Measurements from ENCODE around the gene GLIS1. TPM values are rescaled to one million over a fixed set of nuclear protein-coding genes. Genes with fewer than 3 reads are reported as not detected.

Gene GLIS1
- total RNA-seq, 4 donors from 2014 or later, result 0.63 to 2.4 (median 1.0) TPM

- intact Hi-C loops (cut with DNase I; ENCODE audit: low total_unique reads), result no loop called here
- TF ChIP-seq POLR2A (IDR thresholded peaks at IDR 0.05) (no peak), CTCF (IDR thresholded peaks at IDR 0.05) (no peak)
- no peak overlapping the region for H3K4me3 ChIP-seq (ENCODE audit: low read depth, poor library complexity, severe bottlenecking)
- WGBS, 2 donors, result 87 to 88% methylated on average over 8 of the region's 8 CpGs
- DNase-seq (ENCODE audit: low spot score in 2 of 2), result no peak
Observed at GRCh38 chr1:53495633-53496345, 243.2 kb downstream of the GLIS1 start.

- intact Hi-C loops (cut with DNase I; ENCODE audit: low total_unique reads), result no loop called here
- no peak for DNase-seq (ENCODE audit: low spot score in 2 of 2)
- 77 to 81% methylated on average over 3 of the region's 3 CpGs for WGBS, 2 donors
Observed at GRCh38 chr1:53490351-53490750, 248.6 kb downstream of the GLIS1 start.

GRCh38 chr1:53486395-53487026, 252.5 kb downstream of the GLIS1 start:
- TF ChIP-seq CTCF (IDR thresholded peaks at IDR 0.05) (no peak), POLR2A (IDR thresholded peaks at IDR 0.05) (no peak)
- intact Hi-C loops (cut with DNase I; ENCODE audit: low total_unique reads), result loop anchor here (5.0 to 10.0 kb wide), 2 partner anchors 108 to 196 kb away; no protein-coding TSS in a partner anchor
- DNase-seq (ENCODE audit: low spot score in 2 of 2), result no peak
- WGBS, 2 donors, result 79 to 86% methylated on average over 9 of the region's 9 CpGs
- H3K4me3 ChIP-seq (ENCODE audit: low read depth, poor library complexity, severe bottlenecking), result no peak overlapping the region

More at GRCh38 chr1:53490351-53490750, 248.6 kb downstream of the GLIS1 start:
- no peak for TF ChIP-seq POLR2A (IDR thresholded peaks at IDR 0.05)
- no peak for TF ChIP-seq CTCF (IDR thresholded peaks at IDR 0.05)
- H3K4me3 ChIP-seq (ENCODE audit: low read depth, poor library complexity, severe bottlenecking), result no peak overlapping the region

GRCh38 chr1:53485478-53486394, 253.2 kb downstream of the GLIS1 start:
- TF ChIP-seq CTCF (IDR thresholded peaks at IDR 0.05), result peak in 1 of 3 donors; percentile 38
- no peak for TF ChIP-seq POLR2A (IDR thresholded peaks at IDR 0.05)
- WGBS, 2 donors, result 22 to 28% methylated on average over 26 to 27 of the region's 27 CpGs
- intact Hi-C loops (cut with DNase I; ENCODE audit: low total_unique reads), result loop anchor here (2.0 to 10.0 kb wide), 3 partner anchors 109 to 269 kb away; no protein-coding TSS in a partner anchor
- no peak overlapping the region for H3K4me3 ChIP-seq (ENCODE audit: low read depth, poor library complexity, severe bottlenecking)
- peak; percentile 64 to 96 for DNase-seq (ENCODE audit: low spot score in 2 of 2)

GRCh38 chr1:53484705-53485477, 254.1 kb downstream of the GLIS1 start:
- DNase-seq (ENCODE audit: low spot score in 2 of 2), result no peak
- intact Hi-C loops (cut with DNase I; ENCODE audit: low total_unique reads), result loop anchor here (2.0 to 10.0 kb wide), 3 partner anchors 110 to 270 kb away; no protein-coding TSS in a partner anchor
- no peak overlapping the region for H3K4me3 ChIP-seq (ENCODE audit: low read depth, poor library complexity, severe bottlenecking)
- WGBS, 2 donors, result 81 to 83% methylated on average over 16 to 19 of the region's 19 CpGs
- TF ChIP-seq CTCF (IDR thresholded peaks at IDR 0.05), result no peak
- TF ChIP-seq POLR2A (IDR thresholded peaks at IDR 0.05), result no peak

Measured in lower leg skin (tissue), 4 donors.